Liver (tissue), 3 donors: Measurements from ENCODE around the gene ABLIM2.

ENCODE experiments used
- ATF3 ChIP-seq: IDR thresholded peaks from 2 replicates; pipeline ENCODE4 v1.6.1; 2016; ENCODE audit warnings: antibody characterized with exemption
- CTCF ChIP-seq: fragments of 150-350 bp; IDR thresholded peaks from 2 replicates; pipeline ENCODE4 v1.5.1; 2017; ENCODE audit warnings: improper control_type of control experiment, low read depth, low read length; ENCODE audit not compliant: missing input control
- EGR1 ChIP-seq, 2 donors: IDR thresholded peaks; 2 replicates each; pipeline ENCODE4 v1.6.1; 2016 to 2018; ENCODE audit warnings: antibody characterized with exemption in 2 of 2, low read depth in 2 of 2
- FOXA1 ChIP-seq: IDR thresholded peaks from 2 replicates; pipeline ENCODE4 v1.6.1; 2016; ENCODE audit warnings: antibody characterized with exemption
- GABPA ChIP-seq, 2 donors: IDR thresholded peaks in 1 of 2; conservative IDR thresholded peaks in 1 of 2; 2 replicates each; pipeline ENCODE4 v1.6.1; 2016; ENCODE audit warnings: antibody characterized with exemption in 2 of 2, mild to moderate bottlenecking in 1 of 2, moderate library complexity in 1 of 2
- JUND ChIP-seq, 2 donors: IDR thresholded peaks; 2 replicates each; pipeline ENCODE4 v1.6.1; 2016; ENCODE audit warnings: antibody characterized with exemption in 2 of 2
- RAD21 ChIP-seq, 2 donors: IDR thresholded peaks; 2 replicates each; pipeline ENCODE4 v1.6.1; 2016; ENCODE audit warnings: antibody characterized with exemption in 2 of 2, mild to moderate bottlenecking in 2 of 2
- REST ChIP-seq: IDR thresholded peaks from 2 replicates; pipeline ENCODE4 v1.6.1; 2016; ENCODE audit warnings: antibody characterized with exemption, mild to moderate bottlenecking
- SP1 ChIP-seq: IDR thresholded peaks from 2 replicates; pipeline ENCODE4 v1.6.1; 2018; ENCODE audit warnings: antibody characterized with exemption, mild to moderate bottlenecking
- YY1 ChIP-seq: IDR thresholded peaks from 2 replicates; pipeline ENCODE4 v1.6.1; 2016; ENCODE audit warnings: antibody characterized with exemption, mild to moderate bottlenecking
- donor health status: healthy.
- donor health status: healthy.

DNA sequence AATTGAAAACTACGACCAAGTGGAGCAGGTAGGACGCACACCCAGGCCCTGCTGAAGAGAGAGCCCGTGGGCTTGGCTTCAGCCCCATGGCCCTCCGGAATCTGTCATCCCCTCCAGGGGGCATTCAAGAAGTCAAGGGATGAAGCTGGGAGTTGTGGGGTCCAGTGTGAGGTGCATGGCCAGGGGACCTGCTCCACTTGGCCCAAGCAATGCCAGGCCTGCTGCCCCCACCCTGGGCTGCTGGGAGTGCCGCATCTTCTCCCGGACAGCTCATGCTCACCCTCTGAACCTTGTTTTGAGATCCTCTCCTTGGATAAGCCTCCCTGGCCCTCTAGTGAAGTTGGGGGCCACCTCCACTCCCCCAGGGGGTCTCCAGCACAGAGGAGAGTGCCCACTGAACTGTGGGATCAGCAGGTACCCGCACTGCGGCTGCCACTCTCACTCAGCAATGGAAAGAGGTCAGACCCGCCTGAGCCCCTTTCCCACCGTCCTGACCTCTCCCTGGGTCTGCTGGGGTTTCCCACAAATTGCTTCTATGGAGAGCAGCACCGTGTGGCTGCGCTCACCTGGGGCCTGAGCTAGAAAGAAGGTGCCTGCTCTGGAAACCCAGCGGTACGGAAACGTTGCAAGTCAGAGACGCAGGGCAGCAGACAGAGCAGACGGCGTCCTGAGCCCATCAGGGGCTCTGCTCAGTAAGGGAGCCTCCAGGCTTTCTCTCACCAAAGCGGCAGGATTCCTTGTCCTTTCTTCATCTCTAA lies 5.0 kb upstream of the ABLIM2 start:
- TF ChIP-seq CTCF, result no peak
- TF ChIP-seq JUND (IDR thresholded peaks at IDR 0.05), result no peak
- no peak for TF ChIP-seq REST
- TF ChIP-seq YY1, result no peak
- TF ChIP-seq FOXA1, result no peak
- TF ChIP-seq EGR1 (IDR thresholded peaks at IDR 0.05; ENCODE audit: low read depth in 2 of 2), result no peak
- TF ChIP-seq SP1, result no peak
- TF ChIP-seq ATF3, result no peak
- TF ChIP-seq GABPA (IDR thresholded peaks at IDR 0.05 in 1 of 2, conservative IDR thresholded peaks at IDR 0.05 in 1 of 2), result no peak
- TF ChIP-seq RAD21 (IDR thresholded peaks at IDR 0.05), result no peak
